Activated T-helper 1 cell treated with anti-CD3 and anti-CD28 coated beads, Interleukin-12 subunit alpha, Interleukin-12 subunit beta, Interleukin-2, Interleukin-4 antibody, amounts not matched to agents 30 ng/mL and 10 ng/mL and 1 ng/mL, durations not matched to agents 14 hours and 24 hours and 36 hours (primary cell): ENCODE measurements around the gene DGKZ. TPM values are rescaled to one million over a fixed set of nuclear protein-coding genes. Genes with fewer than 3 reads are reported as not detected.

Experiments used
- total RNA-seq: library from RNA; stranded (reverse); gene quantifications from 2 replicates; pipeline ENCODE4 v1.2.3, GENCODE V29; 2022

DGKZ gene
- total RNA-seq, 1 donor from 2014 or later = 101 TPM

Other genes starting within 250 kb of the DGKZ start
- 32.9 and 42.0 TPM in 2 replicates for gene PHF21A, start 226.0 kb upstream of the DGKZ start, total RNA-seq
- 0.15 and 0.39 TPM in 2 replicates for gene CREB3L1, start 69.8 kb upstream of the DGKZ start, total RNA-seq
- gene MDK, start 34.2 kb downstream of the DGKZ start, total RNA-seq = 5.0 and 7.1 TPM in 2 replicates
- 1.2 TPM in 2 replicates for gene CHRM4, start 44.3 kb downstream of the DGKZ start, total RNA-seq
- 35.7 and 37.9 TPM in 2 replicates for gene AMBRA1, start 246.6 kb downstream of the DGKZ start, total RNA-seq